Measurements from ENCODE around the gene TRPM3. TPM values are rescaled to one million over a fixed set of nuclear protein-coding genes. Genes with fewer than 3 reads are reported as not detected.

Gene TRPM3
- total and polyA plus RNA-seq, 2 of the 13 experiments (the other 11 are each of a cell fraction or from before 2014, with no cell fraction given), result not detected

DNA sequence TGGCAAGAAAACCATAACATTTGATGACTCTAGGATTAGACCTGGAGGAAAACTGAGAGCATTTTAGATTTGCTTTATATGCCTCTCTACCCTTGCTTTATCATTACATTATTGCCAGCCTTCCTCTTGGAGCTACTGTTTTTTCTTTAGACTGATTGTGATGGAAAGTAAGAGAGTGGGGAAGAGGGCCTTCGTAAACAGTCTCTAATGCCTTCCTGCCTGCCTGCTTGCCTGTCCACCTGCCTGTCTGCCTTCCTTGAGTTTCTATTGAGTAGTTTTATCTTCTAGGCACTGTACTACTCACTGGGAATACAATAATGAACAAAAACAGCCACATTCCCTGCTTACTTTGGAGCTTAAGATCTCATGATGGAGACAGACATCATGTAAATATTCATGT, 189.3 kb downstream of the TRPM3 start (continued):
- no peak for TF ChIP-seq ARID5B (CRISPR knock-in tag; IDR thresholded peaks at IDR 0.05)
- TF ChIP-seq SALL1 (CRISPR knock-in tag; IDR thresholded peaks at IDR 0.05), result no peak
- no peak for TF ChIP-seq ATF6 (CRISPR knock-in tag; conservative IDR thresholded peaks at IDR 0.05)
- TF ChIP-seq, protein P1, sequence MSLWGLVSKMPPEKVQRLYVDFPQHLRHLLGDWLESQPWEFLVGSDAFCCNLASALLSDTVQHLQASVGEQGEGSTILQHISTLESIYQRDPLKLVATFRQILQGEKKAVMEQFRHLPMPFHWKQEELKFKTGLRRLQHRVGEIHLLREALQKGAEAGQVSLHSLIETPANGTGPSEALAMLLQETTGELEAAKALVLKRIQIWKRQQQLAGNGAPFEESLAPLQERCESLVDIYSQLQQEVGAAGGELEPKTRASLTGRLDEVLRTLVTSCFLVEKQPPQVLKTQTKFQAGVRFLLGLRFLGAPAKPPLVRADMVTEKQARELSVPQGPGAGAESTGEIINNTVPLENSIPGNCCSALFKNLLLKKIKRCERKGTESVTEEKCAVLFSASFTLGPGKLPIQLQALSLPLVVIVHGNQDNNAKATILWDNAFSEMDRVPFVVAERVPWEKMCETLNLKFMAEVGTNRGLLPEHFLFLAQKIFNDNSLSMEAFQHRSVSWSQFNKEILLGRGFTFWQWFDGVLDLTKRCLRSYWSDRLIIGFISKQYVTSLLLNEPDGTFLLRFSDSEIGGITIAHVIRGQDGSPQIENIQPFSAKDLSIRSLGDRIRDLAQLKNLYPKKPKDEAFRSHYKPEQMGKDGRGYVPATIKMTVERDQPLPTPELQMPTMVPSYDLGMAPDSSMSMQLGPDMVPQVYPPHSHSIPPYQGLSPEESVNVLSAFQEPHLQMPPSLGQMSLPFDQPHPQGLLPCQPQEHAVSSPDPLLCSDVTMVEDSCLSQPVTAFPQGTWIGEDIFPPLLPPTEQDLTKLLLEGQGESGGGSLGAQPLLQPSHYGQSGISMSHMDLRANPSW (CRISPR knock-in tag; IDR thresholded peaks at IDR 0.05; ENCODE audit: borderline replicate concordance), result no peak

Data from HepG2 (cell line).